Panc1 (cell line): Measurements from ENCODE around the gene DENND10. TPM values are rescaled to one million over a fixed set of nuclear protein-coding genes. Genes with fewer than 3 reads are reported as not detected.

Experiments used
- ATAC-seq: fragments of 200-7000 bp; cut with Tn5 transposase; 2 replicates; pipeline ENCODE4 v1.9.1; 2020; ENCODE audit warnings: mild to moderate bottlenecking, moderate library complexity
- BruUV-seq: library from RNA; stranded (reverse); fragments of 400-500 nt; replicated peaks from 2 replicates; lab custom pipeline; 2021; lab: Mats Ljungman, UMichigan
- CTCF ChIA-PET: fragments of 300-600 bp; sonication (Branson Sonifier 250); formaldehyde crosslinking; loops from one replicate; lab custom pipeline; 2022; ENCODE audit warnings: antibody characterized with exemption; lab: Charles Lee
- POLR2A ChIA-PET: fragments of 300-600 bp; sonication (Branson Sonifier 250); formaldehyde crosslinking; loops from one replicate; lab custom pipeline; 2022; ENCODE audit warnings: antibody characterized with exemption; lab: Charles Lee
- DNase-seq: peaks from one replicate; pipeline ENCODE4 v3.0.0-alpha.2; 2010; ENCODE audit warnings: low read depth, low spot score
- H3K27ac ChIP-seq: 2 replicates; pipeline ENCODE4 v1.5.1; 2011; ENCODE audit warnings: mild to moderate bottlenecking, low read length, inconsistent platforms
- H3K27me3 ChIP-seq: fragments of 200-500 bp; sonication (Bioruptor generic); 2 replicates; pipeline ENCODE4 v1.6.0; 2014; ENCODE audit warnings: low read length, inconsistent platforms; ENCODE audit not compliant: control insufficient read depth, insufficient read depth
- H3K36me3 ChIP-seq: fragments of 200-500 bp; sonication (Bioruptor generic); 2 replicates; pipeline ENCODE4 v1.5.1; 2014; ENCODE audit warnings: inconsistent platforms, mild to moderate bottlenecking, low read length, moderate library complexity; ENCODE audit not compliant: control insufficient read depth, insufficient read depth
- H3K4me1 ChIP-seq: 2 replicates; pipeline ENCODE4 v1.5.1; 2011; ENCODE audit warnings: inconsistent platforms, mild to moderate bottlenecking, low read length, moderate library complexity; ENCODE audit not compliant: control insufficient read depth, insufficient read depth
- H3K4me3 ChIP-seq, 2 experiments: 2 replicates each; pipeline ENCODE4 v1.5.1; 2011 to 2012; ENCODE audit warnings: low read depth in 2 of 2, low read length in 2 of 2, mild to moderate bottlenecking in 2 of 2, inconsistent platforms in 1 of 2, moderate library complexity in 1 of 2
- H3K9me3 ChIP-seq: fragments of 200-500 bp; sonication (Bioruptor generic); 2 replicates; pipeline ENCODE4 v1.5.1; 2014; ENCODE audit warnings: low read depth, mild to moderate bottlenecking, inconsistent platforms, low read length, moderate library complexity; ENCODE audit not compliant: control insufficient read depth, insufficient read depth
- POLR2AphosphoS5 ChIP-seq: IDR thresholded peaks from 2 replicates; pipeline ENCODE4 v1.6.1; 2012; ENCODE audit warnings: mild to moderate bottlenecking, low read depth, low read length, moderate library complexity
- SIN3A ChIP-seq: IDR thresholded peaks from 2 replicates; pipeline ENCODE4 v1.6.1; 2012; ENCODE audit warnings: low read depth, mild to moderate bottlenecking, low read length, moderate library complexity, borderline replicate concordance; ENCODE audit not compliant: insufficient read depth
- TCF7L2 ChIP-seq: IDR thresholded peaks from 2 replicates; pipeline ENCODE4 v1.6.1; 2011; ENCODE audit warnings: mild to moderate bottlenecking, low read depth, low read length, inconsistent platforms
- in situ Hi-C: cut with HindIII; loops from 2 replicates; pipeline ENCODE4 v1.10.0; 2016; ENCODE audit warnings: low sequenced_read_pairs, low pct_unique_long_range_greater_than_20kb
- intact Hi-C: fragments of 100-400 bp; cut with micrococcal nuclease; formaldehyde crosslinking; loops from one replicate; pipeline ENCODE4 v1.10.0; 2022; ENCODE audit not compliant: unreplicated experiment
- total RNA-seq: library from RNA; stranded (reverse); gene quantifications from one replicate; pipeline ENCODE4 v1.2.1, GENCODE V29; 2021; ENCODE audit not compliant: unreplicated experiment
- TF ChIP-seq, protein P1 (sequence below): fragments of 450-650 bp; IDR thresholded peaks from 2 replicates; pipeline ENCODE4 v1.5.1; 2017; ENCODE audit warnings: mild to moderate bottlenecking
- TF ChIP-seq, protein P2 (sequence below), 2 experiments: IDR thresholded peaks; 2 replicates each; pipeline ENCODE4 v1.6.1; 2011 to 2012; ENCODE audit warnings: low read depth in 2 of 2, control low read depth in 1 of 2, low read length in 1 of 2, mild to moderate bottlenecking in 1 of 2, moderate library complexity in 1 of 2; ENCODE audit not compliant: insufficient read depth in 1 of 2

The DENND10 gene
- total RNA-seq, 1 experiment from 2014 or later = 72.8 TPM

DNA sequence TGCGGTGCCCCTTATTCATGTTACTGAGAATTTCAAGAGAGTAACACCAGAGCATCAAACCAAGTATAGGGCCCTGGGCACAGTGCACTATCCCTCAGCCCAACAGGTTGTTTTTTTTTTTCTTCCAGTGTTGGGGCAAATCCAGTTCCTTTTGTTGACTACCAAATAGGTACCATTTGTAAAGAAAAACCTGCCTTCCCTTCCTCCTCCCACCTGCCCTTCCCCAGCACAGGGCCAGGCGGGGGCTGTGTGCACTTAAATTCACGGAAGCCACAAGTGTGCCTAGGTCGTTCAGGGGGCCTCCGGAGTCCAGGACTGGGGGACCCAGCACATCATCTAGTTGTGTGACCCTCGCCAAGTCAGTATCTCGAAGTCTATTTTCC, 62.2 kb downstream of the DENND10 start:
- Histone ChIP-seq H3K27ac (peak overlapping the region; percentile 93), H3K9me3 (no peaks in the 10 kb centered on the region), H3K36me3 (peaks cover 29% of the 10 kb centered on the region), H3K4me1 (peaks cover 23% of the 10 kb centered on the region), H3K4me3 (peak overlapping the region; percentile 63 to 87), H3K27me3 (no peaks in the 10 kb centered on the region)
- CTCF ChIA-PET = no interaction called here
- ATAC-seq (peak; percentile 54), DNase-seq (no peak)
- intact Hi-C loops = no loop called here
- POLR2A ChIA-PET = no interaction called here
- TF ChIP-seq, protein P1, sequence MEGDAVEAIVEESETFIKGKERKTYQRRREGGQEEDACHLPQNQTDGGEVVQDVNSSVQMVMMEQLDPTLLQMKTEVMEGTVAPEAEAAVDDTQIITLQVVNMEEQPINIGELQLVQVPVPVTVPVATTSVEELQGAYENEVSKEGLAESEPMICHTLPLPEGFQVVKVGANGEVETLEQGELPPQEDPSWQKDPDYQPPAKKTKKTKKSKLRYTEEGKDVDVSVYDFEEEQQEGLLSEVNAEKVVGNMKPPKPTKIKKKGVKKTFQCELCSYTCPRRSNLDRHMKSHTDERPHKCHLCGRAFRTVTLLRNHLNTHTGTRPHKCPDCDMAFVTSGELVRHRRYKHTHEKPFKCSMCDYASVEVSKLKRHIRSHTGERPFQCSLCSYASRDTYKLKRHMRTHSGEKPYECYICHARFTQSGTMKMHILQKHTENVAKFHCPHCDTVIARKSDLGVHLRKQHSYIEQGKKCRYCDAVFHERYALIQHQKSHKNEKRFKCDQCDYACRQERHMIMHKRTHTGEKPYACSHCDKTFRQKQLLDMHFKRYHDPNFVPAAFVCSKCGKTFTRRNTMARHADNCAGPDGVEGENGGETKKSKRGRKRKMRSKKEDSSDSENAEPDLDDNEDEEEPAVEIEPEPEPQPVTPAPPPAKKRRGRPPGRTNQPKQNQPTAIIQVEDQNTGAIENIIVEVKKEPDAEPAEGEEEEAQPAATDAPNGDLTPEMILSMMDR = no peak
- TF ChIP-seq, protein P2, sequence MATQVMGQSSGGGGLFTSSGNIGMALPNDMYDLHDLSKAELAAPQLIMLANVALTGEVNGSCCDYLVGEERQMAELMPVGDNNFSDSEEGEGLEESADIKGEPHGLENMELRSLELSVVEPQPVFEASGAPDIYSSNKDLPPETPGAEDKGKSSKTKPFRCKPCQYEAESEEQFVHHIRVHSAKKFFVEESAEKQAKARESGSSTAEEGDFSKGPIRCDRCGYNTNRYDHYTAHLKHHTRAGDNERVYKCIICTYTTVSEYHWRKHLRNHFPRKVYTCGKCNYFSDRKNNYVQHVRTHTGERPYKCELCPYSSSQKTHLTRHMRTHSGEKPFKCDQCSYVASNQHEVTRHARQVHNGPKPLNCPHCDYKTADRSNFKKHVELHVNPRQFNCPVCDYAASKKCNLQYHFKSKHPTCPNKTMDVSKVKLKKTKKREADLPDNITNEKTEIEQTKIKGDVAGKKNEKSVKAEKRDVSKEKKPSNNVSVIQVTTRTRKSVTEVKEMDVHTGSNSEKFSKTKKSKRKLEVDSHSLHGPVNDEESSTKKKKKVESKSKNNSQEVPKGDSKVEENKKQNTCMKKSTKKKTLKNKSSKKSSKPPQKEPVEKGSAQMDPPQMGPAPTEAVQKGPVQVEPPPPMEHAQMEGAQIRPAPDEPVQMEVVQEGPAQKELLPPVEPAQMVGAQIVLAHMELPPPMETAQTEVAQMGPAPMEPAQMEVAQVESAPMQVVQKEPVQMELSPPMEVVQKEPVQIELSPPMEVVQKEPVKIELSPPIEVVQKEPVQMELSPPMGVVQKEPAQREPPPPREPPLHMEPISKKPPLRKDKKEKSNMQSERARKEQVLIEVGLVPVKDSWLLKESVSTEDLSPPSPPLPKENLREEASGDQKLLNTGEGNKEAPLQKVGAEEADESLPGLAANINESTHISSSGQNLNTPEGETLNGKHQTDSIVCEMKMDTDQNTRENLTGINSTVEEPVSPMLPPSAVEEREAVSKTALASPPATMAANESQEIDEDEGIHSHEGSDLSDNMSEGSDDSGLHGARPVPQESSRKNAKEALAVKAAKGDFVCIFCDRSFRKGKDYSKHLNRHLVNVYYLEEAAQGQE (IDR thresholded peaks at IDR 0.05; ENCODE audit: insufficient read depth in 1 of 2, low read depth in 2 of 2, low read length in 1 of 2) = no peak
- TF ChIP-seq TCF7L2 = no peak
- TF ChIP-seq POLR2AphosphoS5 = no peak; the same call in none of the 2 replicates
- no peak for TF ChIP-seq SIN3A
- in situ Hi-C loops = no loop called here
- no TSS peak for BruUV-seq

DNA sequence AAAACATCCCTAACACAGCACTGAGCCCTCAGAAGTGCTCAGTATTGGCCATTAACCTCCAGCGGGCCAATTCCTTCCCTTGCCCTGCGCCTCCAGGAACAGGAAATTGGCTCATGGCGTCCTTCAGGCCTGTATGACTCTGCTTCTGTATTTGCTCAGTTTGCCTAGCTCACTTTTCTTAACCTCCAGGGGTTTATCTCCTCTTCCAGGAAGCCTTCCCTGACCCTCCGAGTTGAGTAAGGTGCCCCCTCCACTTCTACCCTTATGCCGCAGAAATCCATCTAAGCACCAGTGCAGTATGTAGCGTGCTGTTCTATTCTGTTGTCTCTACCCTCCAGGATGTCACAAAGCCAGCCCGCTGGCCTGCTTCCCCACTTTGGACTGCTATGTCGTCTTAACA, 62.7 kb downstream of the DENND10 start:
- Histone ChIP-seq H3K4me1 (peaks cover 23% of the 10 kb centered on the region), H3K4me3 (no peak overlapping the region), H3K27ac (peak overlapping the region; percentile 93), H3K36me3 (peaks cover 32% of the 10 kb centered on the region), H3K27me3 (no peaks in the 10 kb centered on the region), H3K9me3 (no peaks in the 10 kb centered on the region)
- peak; percentile 37; the same call in 1 of the 2 replicates for ATAC-seq
- in situ Hi-C loops = no loop called here
- intact Hi-C loops = no loop called here
- DNase-seq = no peak
- ChIA-PET CTCF (no interaction called here), POLR2A (no interaction called here)
- BruUV-seq = no TSS peak
- TF ChIP-seq, protein P2 (IDR thresholded peaks at IDR 0.05; ENCODE audit: insufficient read depth in 1 of 2, low read depth in 2 of 2, low read length in 1 of 2) = no peak
- TF ChIP-seq, protein P1 = no peak
- no peak for TF ChIP-seq SIN3A
- no peak for TF ChIP-seq TCF7L2
- no peak for TF ChIP-seq POLR2AphosphoS5
